ENCODE data around the gene ATIC. TPM values are rescaled to one million over a fixed set of nuclear protein-coding genes. Genes with fewer than 3 reads are reported as not detected.

Gene ATIC
- 129 TPM for polyA plus RNA-seq
- long read RNA-seq, donor 1, transcript ATIC-201 (16 exons, 2,213 nt), result major isoform, 13 of 17 reads
- long read RNA-seq, donor 1, partial matches to known transcripts, result 0 of 17 reads
- long read RNA-seq, donor 1, other reads (novel, unspliced or antisense), result 0 of 17 reads
- long read RNA-seq, donor 2, transcript ATIC-201 (16 exons, 2,213 nt), result major isoform, 20 of 38 reads
- long read RNA-seq, donor 2, partial matches to known transcripts, result 13 of 38 reads
- long read RNA-seq, donor 2, other reads (novel, unspliced or antisense), result 0 of 38 reads
- long read RNA-seq, donor 3, result 0 reads
- long read RNA-seq, donor 4, partial matches to known transcripts, result 0 of 3 reads
- long read RNA-seq, donor 4, other reads (novel, unspliced or antisense), result 0 of 3 reads
- long read RNA-seq, donor 5, transcript ATIC-201 (16 exons, 2,213 nt), result major isoform, 9 of 11 reads
- long read RNA-seq, donor 5, partial matches to known transcripts, result 0 of 11 reads
- long read RNA-seq, donor 5, other reads (novel, unspliced or antisense), result 0 of 11 reads
- long read RNA-seq, donor 6, transcript ATIC-201 (16 exons, 2,213 nt), result major isoform, 11 of 17 reads
- long read RNA-seq, donor 6, partial matches to known transcripts, result 0 of 17 reads
- long read RNA-seq, donor 6, other reads (novel, unspliced or antisense), result 0 of 17 reads
- long read RNA-seq, donor 7, transcript ATIC-201 (16 exons, 2,213 nt), result major isoform, 16 of 18 reads
- long read RNA-seq, donor 7, partial matches to known transcripts, result 0 of 18 reads
- long read RNA-seq, donor 7, other reads (novel, unspliced or antisense), result 0 of 18 reads
- long read RNA-seq, donor 8, transcript ATIC-201 (16 exons, 2,213 nt), result major isoform, 28 of 39 reads
- long read RNA-seq, donor 8, transcript ATIC-212 (2 exons, 486 nt), result minor isoform, 6 of 39 reads
- long read RNA-seq, donor 8, partial matches to known transcripts, result 0 of 39 reads
- long read RNA-seq, donor 8, other reads (novel, unspliced or antisense), result 0 of 39 reads
- long read RNA-seq, donor 9, transcript ATIC-201 (16 exons, 2,213 nt), result major isoform, 12 of 17 reads
- long read RNA-seq, donor 9, partial matches to known transcripts, result 0 of 17 reads
- long read RNA-seq, donor 9, other reads (novel, unspliced or antisense), result 0 of 17 reads
- long read RNA-seq, donor 10, transcript ATIC-201 (16 exons, 2,213 nt), result major isoform, 14 of 26 reads
- long read RNA-seq, donor 10, transcript ATIC-205 (15 exons, 2,275 nt), result minor isoform, 5 of 26 reads
- long read RNA-seq, donor 10, partial matches to known transcripts, result 5 of 26 reads
- long read RNA-seq, donor 10, other reads (novel, unspliced or antisense), result 0 of 26 reads
- long read RNA-seq, donor 11, transcript ATIC-201 (16 exons, 2,213 nt), result major isoform, 10 of 16 reads
- long read RNA-seq, donor 11, partial matches to known transcripts, result 0 of 16 reads
- long read RNA-seq, donor 11, other reads (novel, unspliced or antisense), result 0 of 16 reads

DNA sequence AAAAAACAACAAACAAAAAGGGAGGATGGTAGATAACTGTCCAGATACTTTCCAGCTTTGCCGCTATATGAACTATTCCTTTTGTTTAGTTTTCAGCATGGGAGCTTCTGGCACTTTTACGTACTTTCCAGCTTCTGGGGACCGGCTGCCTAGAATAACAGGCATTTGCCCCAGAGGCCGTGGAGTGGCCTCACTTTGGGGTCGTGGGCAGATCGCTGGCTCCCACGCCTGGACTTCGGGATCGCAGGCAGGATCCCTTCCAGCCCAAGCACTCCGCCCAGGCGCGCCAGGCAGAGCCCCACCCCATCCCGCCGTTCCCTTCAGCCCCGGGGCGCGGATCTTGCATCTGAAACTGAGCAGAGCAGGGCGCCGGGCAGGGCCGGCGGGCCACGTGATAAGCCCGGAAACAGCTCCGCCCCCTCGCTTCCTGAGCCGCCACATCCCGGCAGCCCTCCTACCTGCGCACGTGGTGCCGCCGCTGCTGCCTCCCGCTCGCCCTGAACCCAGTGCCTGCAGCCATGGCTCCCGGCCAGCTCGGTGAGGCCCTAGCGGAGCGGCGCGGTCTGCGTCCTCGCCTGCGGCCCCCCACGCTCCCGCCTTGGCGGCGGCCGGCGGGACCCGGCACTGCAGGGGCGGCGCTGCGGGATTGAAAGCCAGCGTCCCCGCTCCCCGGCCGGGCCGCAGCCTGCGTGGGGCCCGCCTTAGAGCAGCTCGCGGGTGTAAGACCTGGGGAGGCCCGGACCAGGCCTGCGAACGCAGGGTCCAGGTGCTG is at the start of gene ATIC:
ATIC (plus strand) TSS at position 435 of the 772 bp plus-strand sequence; CDS start at position 519, 84 bp downstream.
- peak within 1 kb of the TSS; percentile 86 for H3K27ac ChIP-seq (ENCODE audit: low read length)
- peak within 1 kb of the TSS; percentile 67 for H3K4me3 ChIP-seq (ENCODE audit: low read length)
- WGBS (ENCODE audit: insufficient coverage, low lambda C conversion rate), result no CpG with 5 or more reads among the region's 64 CpGs
- H3K36me3 ChIP-seq (ENCODE audit: control insufficient read depth, insufficient read depth, low read length), result peaks cover 4% of the 10 kb centered on the region
- H3K27me3 ChIP-seq (ENCODE audit: control insufficient read depth, insufficient read depth, low read length), result no peaks in the 10 kb centered on the region
- peaks cover 4% of the 10 kb centered on the region for H3K4me1 ChIP-seq (ENCODE audit: control insufficient read depth, insufficient read depth, low read length)
- no peaks in the 10 kb centered on the region for H3K9me3 ChIP-seq (ENCODE audit: control insufficient read depth, low read depth, low read length)
- DNase-seq, result peak; percentile 93 to 97

- H3K27ac ChIP-seq (ENCODE audit: low read length), result no peak overlapping the region
- no peaks in the 10 kb centered on the region for H3K4me1 ChIP-seq (ENCODE audit: control insufficient read depth, insufficient read depth, low read length)
- no peaks in the 10 kb centered on the region for H3K36me3 ChIP-seq (ENCODE audit: control insufficient read depth, insufficient read depth, low read length)
- no peak for DNase-seq
- H3K9me3 ChIP-seq (ENCODE audit: control insufficient read depth, low read depth, low read length), result no peaks in the 10 kb centered on the region
- no peak overlapping the region for H3K4me3 ChIP-seq (ENCODE audit: low read length)
- no peaks in the 10 kb centered on the region for H3K27me3 ChIP-seq (ENCODE audit: control insufficient read depth, insufficient read depth, low read length)
- WGBS (ENCODE audit: insufficient coverage, low lambda C conversion rate), result no CpG with 5 or more reads among the region's 1 CpG
These were observed 49.6 kb upstream of the ATIC start for GRCh38 chr2:215262303-215262702.

DNA sequence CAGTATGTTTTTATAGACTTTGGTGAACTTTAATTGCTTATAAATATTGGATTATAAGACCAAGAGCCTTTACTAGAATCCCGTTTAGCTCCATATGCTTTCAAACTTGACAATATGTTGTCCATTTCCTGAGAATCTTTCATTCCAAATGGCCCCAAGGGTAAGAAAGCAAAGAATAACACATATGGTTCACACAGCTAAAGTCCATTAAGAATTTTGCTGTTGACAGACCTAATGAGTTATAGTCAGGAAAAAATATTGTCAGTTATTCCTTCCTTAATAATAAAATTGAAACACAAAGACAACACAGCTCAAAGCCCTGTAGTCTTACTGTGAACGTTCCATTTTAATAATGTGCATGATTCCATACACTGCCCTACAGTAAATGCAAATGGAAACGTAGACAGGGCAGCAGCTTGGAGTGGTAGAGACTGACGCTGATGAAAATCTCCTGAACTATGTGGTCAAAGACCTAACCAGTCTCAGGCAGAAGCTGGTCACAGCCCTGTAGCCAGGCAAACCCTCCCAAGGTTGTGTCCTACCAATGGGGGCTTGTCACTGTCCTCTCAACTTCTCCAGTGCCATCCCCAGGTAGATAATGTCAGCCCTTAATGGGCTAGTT is 49.0 kb upstream of the ATIC start:
- no peaks in the 10 kb centered on the region for H3K9me3 ChIP-seq (ENCODE audit: control insufficient read depth, low read depth, low read length)
- H3K4me1 ChIP-seq (ENCODE audit: control insufficient read depth, insufficient read depth, low read length), result no peaks in the 10 kb centered on the region
- H3K27me3 ChIP-seq (ENCODE audit: control insufficient read depth, insufficient read depth, low read length), result no peaks in the 10 kb centered on the region
- H3K36me3 ChIP-seq (ENCODE audit: control insufficient read depth, insufficient read depth, low read length), result no peaks in the 10 kb centered on the region
- no peak overlapping the region for H3K27ac ChIP-seq (ENCODE audit: low read length)
- WGBS (ENCODE audit: insufficient coverage, low lambda C conversion rate), result 33% methylated on average over 1 of the region's 4 CpGs
- no peak for DNase-seq
- no peak overlapping the region for H3K4me3 ChIP-seq (ENCODE audit: low read length)

GRCh38 chr2:215264374-215264773 is 47.5 kb upstream of the ATIC start:
- Histone ChIP-seq H3K4me3 (ENCODE audit: low read length) (no peak overlapping the region), H3K27me3 (ENCODE audit: control insufficient read depth, insufficient read depth, low read length) (no peaks in the 10 kb centered on the region), H3K27ac (ENCODE audit: low read length) (no peak overlapping the region), H3K4me1 (ENCODE audit: control insufficient read depth, insufficient read depth, low read length) (no peaks in the 10 kb centered on the region), H3K36me3 (ENCODE audit: control insufficient read depth, insufficient read depth, low read length) (no peaks in the 10 kb centered on the region), H3K9me3 (ENCODE audit: control insufficient read depth, low read depth, low read length) (no peaks in the 10 kb centered on the region)
- DNase-seq, result no peak
- 100% methylated on average over 1 of the region's 4 CpGs for WGBS (ENCODE audit: insufficient coverage, low lambda C conversion rate)

DNA sequence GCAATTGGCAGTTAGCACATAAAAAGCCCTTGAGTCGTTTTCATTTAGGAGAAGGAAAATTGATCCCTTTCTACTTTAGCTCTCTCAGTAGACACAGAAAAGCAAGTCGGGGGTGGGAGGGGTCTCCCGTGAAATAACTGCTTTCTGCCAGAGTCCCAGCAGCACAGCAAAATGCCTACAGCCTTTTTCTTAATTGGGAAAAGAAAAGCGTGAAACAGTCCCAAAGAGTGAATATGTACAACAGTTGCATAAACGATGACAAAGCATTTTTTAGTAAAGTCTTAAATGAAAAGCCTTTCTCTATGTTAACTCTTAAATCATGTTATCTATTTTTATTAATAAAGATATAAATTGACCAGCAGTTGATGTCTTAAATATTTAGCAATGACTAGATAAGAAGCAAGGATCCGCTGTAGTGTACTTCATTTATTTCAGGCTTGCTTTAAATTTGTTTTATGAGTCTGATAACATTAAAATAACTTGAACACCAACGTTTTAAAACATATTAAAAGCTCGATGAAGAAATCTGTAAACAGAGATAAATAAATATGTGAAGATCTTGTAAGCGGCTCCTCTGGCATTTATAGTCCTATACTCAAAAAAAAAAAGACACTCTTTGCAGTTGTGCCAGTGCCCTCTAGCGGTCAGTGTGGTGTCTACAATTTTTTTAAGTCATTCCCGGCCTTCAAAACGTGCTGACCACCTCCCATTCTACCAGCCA is 42.3 kb upstream of the ATIC start:
- WGBS (ENCODE audit: insufficient coverage, low lambda C conversion rate), result 22% methylated on average over 3 of the region's 12 CpGs
- Histone ChIP-seq H3K4me3 (ENCODE audit: low read length) (no peak overlapping the region), H3K36me3 (ENCODE audit: control insufficient read depth, insufficient read depth, low read length) (no peaks in the 10 kb centered on the region), H3K9me3 (ENCODE audit: control insufficient read depth, low read depth, low read length) (no peaks in the 10 kb centered on the region), H3K4me1 (ENCODE audit: control insufficient read depth, insufficient read depth, low read length) (no peaks in the 10 kb centered on the region), H3K27me3 (ENCODE audit: control insufficient read depth, insufficient read depth, low read length) (no peaks in the 10 kb centered on the region), H3K27ac (ENCODE audit: low read length) (no peak overlapping the region)
- DNase-seq, result peak; percentile 55 to 60

DNA sequence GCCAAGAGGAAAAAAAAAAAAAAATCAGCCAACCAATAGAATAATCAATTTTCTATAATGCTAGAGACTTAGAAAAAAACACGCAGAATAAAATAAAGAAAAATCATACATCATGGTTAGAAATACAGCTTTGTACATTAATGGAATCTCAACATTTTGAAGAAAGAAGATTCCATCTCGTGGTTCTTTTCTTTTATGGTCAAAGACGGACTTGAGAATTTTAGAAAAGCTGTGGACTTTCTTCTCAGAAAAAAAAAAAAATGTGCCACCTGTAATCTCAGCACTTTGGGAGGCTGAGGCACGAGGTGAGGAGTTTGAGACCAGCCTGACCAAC is 41.8 kb upstream of the ATIC start:
- H3K4me1 ChIP-seq (ENCODE audit: control insufficient read depth, insufficient read depth, low read length), result no peaks in the 10 kb centered on the region
- 71% methylated on average over 3 of the region's 4 CpGs for WGBS (ENCODE audit: insufficient coverage, low lambda C conversion rate)
- H3K4me3 ChIP-seq (ENCODE audit: low read length), result no peak overlapping the region
- H3K27me3 ChIP-seq (ENCODE audit: control insufficient read depth, insufficient read depth, low read length), result no peaks in the 10 kb centered on the region
- no peaks in the 10 kb centered on the region for H3K9me3 ChIP-seq (ENCODE audit: control insufficient read depth, low read depth, low read length)
- H3K27ac ChIP-seq (ENCODE audit: low read length), result no peak overlapping the region
- H3K36me3 ChIP-seq (ENCODE audit: control insufficient read depth, insufficient read depth, low read length), result no peaks in the 10 kb centered on the region
- DNase-seq, result no peak

GRCh38 chr2:215271446-215271845 is 40.4 kb upstream of the ATIC start:
- no peaks in the 10 kb centered on the region for H3K4me1 ChIP-seq (ENCODE audit: control insufficient read depth, insufficient read depth, low read length)
- H3K4me3 ChIP-seq (ENCODE audit: low read length), result no peak overlapping the region
- WGBS (ENCODE audit: insufficient coverage, low lambda C conversion rate), result no CpG with 5 or more reads among the region's 2 CpGs
- DNase-seq, result no peak
- no peak overlapping the region for H3K27ac ChIP-seq (ENCODE audit: low read length)
- H3K36me3 ChIP-seq (ENCODE audit: control insufficient read depth, insufficient read depth, low read length), result no peaks in the 10 kb centered on the region
- H3K27me3 ChIP-seq (ENCODE audit: control insufficient read depth, insufficient read depth, low read length), result no peaks in the 10 kb centered on the region
- H3K9me3 ChIP-seq (ENCODE audit: control insufficient read depth, low read depth, low read length), result no peaks in the 10 kb centered on the region

GRCh38 chr2:215272918-215273317 is 38.9 kb upstream of the ATIC start:
- no CpG with 5 or more reads among the region's 3 CpGs for WGBS (ENCODE audit: insufficient coverage, low lambda C conversion rate)
- Histone ChIP-seq H3K9me3 (ENCODE audit: control insufficient read depth, low read depth, low read length) (no peaks in the 10 kb centered on the region), H3K4me1 (ENCODE audit: control insufficient read depth, insufficient read depth, low read length) (no peaks in the 10 kb centered on the region), H3K36me3 (ENCODE audit: control insufficient read depth, insufficient read depth, low read length) (no peaks in the 10 kb centered on the region), H3K27ac (ENCODE audit: low read length) (no peak overlapping the region), H3K27me3 (ENCODE audit: control insufficient read depth, insufficient read depth, low read length) (no peaks in the 10 kb centered on the region), H3K4me3 (ENCODE audit: low read length) (no peak overlapping the region)
- no peak for DNase-seq

- Histone ChIP-seq H3K4me1 (ENCODE audit: control insufficient read depth, insufficient read depth, low read length) (no peaks in the 10 kb centered on the region), H3K4me3 (ENCODE audit: low read length) (no peak overlapping the region), H3K27me3 (ENCODE audit: control insufficient read depth, insufficient read depth, low read length) (no peaks in the 10 kb centered on the region), H3K9me3 (ENCODE audit: control insufficient read depth, low read depth, low read length) (no peaks in the 10 kb centered on the region), H3K27ac (ENCODE audit: low read length) (no peak overlapping the region), H3K36me3 (ENCODE audit: control insufficient read depth, insufficient read depth, low read length) (no peaks in the 10 kb centered on the region)
- DNase-seq, result peak in 1 of 2 donors; percentile 18
- 16% methylated on average over 3 of the region's 7 CpGs for WGBS (ENCODE audit: insufficient coverage, low lambda C conversion rate)
These were observed 37.0 kb upstream of the ATIC start for GRCh38 chr2:215274829-215275228.

Data from large intestine (tissue), 12 donors.